HepG2 (cell line): Measurements from ENCODE around the gene SH3D19. TPM values are rescaled to one million over a fixed set of nuclear protein-coding genes. Genes with fewer than 3 reads are reported as not detected.

Experiments
- HNRNPK ChIP-seq: fragments of 200-400 bp; formaldehyde crosslinking; IDR thresholded peaks from 2 replicates; pipeline ENCODE4 v1.6.1; 2018; ENCODE audit warnings: low read length, low read depth, moderate library complexity, mild to moderate bottlenecking; ENCODE audit not compliant: poor library complexity, severe bottlenecking
- MED1 ChIP-seq: sonication (generic); formaldehyde crosslinking; IDR thresholded peaks from 2 replicates; pipeline ENCODE4 v1.4.0; 2020; ENCODE audit warnings: missing genetic modification reagents
- RERE ChIP-seq: IDR thresholded peaks from 2 replicates; pipeline ENCODE4 v1.6.1; 2016; ENCODE audit warnings: low read depth, missing genetic modification reagents, missing compliant biosample characterization
- SP1 ChIP-seq, 2 experiments: fragments of 450-650 bp in 1 of 2; sonication (generic) in 1 of 2; formaldehyde crosslinking in 1 of 2; IDR thresholded peaks; 2 replicates each; pipeline versions ENCODE4 v1.4.0 to v1.6.1; 2016 to 2020; ENCODE audit warnings: missing genetic modification reagents in 1 of 2
- TIGD3 ChIP-seq: sonication (generic); formaldehyde crosslinking; IDR thresholded peaks from 2 replicates; pipeline ENCODE4 v1.5.1; 2020; ENCODE audit warnings: mild to moderate bottlenecking, missing genetic modification reagents, borderline replicate concordance
- YEATS4 ChIP-seq: sonication (generic); formaldehyde crosslinking; IDR thresholded peaks from 2 replicates; pipeline ENCODE4 v1.4.0; 2020; ENCODE audit warnings: missing genetic modification reagents, borderline replicate concordance
- ZNF350 ChIP-seq: sonication (generic); formaldehyde crosslinking; IDR thresholded peaks from 2 replicates; pipeline ENCODE4 v1.4.0; 2020; ENCODE audit warnings: mild to moderate bottlenecking, low read depth, missing genetic modification reagents, borderline replicate concordance
- ZNF609 ChIP-seq: sonication (generic); formaldehyde crosslinking; IDR thresholded peaks from 2 replicates; pipeline ENCODE4 v1.4.0; 2020; ENCODE audit warnings: mild to moderate bottlenecking, missing genetic modification reagents, borderline replicate concordance
- polyA plus RNA-seq, 8 experiments: library from polyadenylated mRNA; depleted of rRNA in 3 of 8; stranded (reverse) in 7 of 8; unstranded in 1 of 8; fragments of >200 nt; fragmentation: Illumina TruSeq in 4 of 8; extraction: Trizol in 4 of 8; gene quantifications; 2 replicates each; pipeline versions ENCODE4 v1.2.1 to v1.2.3, GENCODE V29; 2011 to 2016; ENCODE audit warnings: low read depth in 4 of 8, missing spikeins in 1 of 8, mixed read lengths in 1 of 8; ENCODE audit not compliant: insufficient read depth in 1 of 8
- total RNA-seq, 5 experiments: library from RNA; depleted of rRNA; stranded (reverse); fragments of >200 nt; fragmentation: Illumina TruSeq; extraction: Trizol; gene quantifications; 2 replicates each; pipeline ENCODE4 v1.2.3, GENCODE V29; 2016; ENCODE audit warnings: low read depth in 1 of 5

Gene SH3D19
- total and polyA plus RNA-seq, 2 of the 13 experiments (the other 11 are each of a cell fraction or from before 2014, with no cell fraction given), result 31.2 to 38.0 TPM

GRCh38 chr4:151324752-151325110 lies 674 bp downstream of the SH3D19 start (continued):
- peak; percentile 41; the same call in 1 of the 2 replicates for TF ChIP-seq RERE (CRISPR knock-in tag)
- TF ChIP-seq SP1 (IDR thresholded peaks at IDR 0.05), result no peak
- TF ChIP-seq SP1 (CRISPR knock-in tag; IDR thresholded peaks at IDR 0.05), result peak; percentile 40; the same call in 1 of the 2 replicates
- TF ChIP-seq MED1, result peak; percentile 96
- TF ChIP-seq ZNF609 (CRISPR knock-in tag), result peak; percentile 91; the same call in 1 of the 2 replicates
- peak; percentile 92; the same call in 1 of the 2 replicates for TF ChIP-seq YEATS4 (CRISPR knock-in tag)
- no peak for TF ChIP-seq TIGD3 (CRISPR knock-in tag)
- TF ChIP-seq HNRNPK, result no peak
- TF ChIP-seq ZNF350 (CRISPR knock-in tag), result peak; percentile 72
